ENCODE results near the gene GTF2F2.

The GTF2F2 gene

GRCh38 chr13:45305079-45305478, 184.8 kb downstream of the GTF2F2 start:
- H3K27me3 ChIP-seq (ENCODE audit: control insufficient read depth, insufficient read depth, low read length) = no peaks in the 10 kb centered on the region
- H3K27ac ChIP-seq (ENCODE audit: low read depth, low read length) = peak overlapping the region; percentile 80
- no peaks in the 10 kb centered on the region for H3K36me3 ChIP-seq (ENCODE audit: control insufficient read depth, insufficient read depth, low read length)
- peaks cover 3% of the 10 kb centered on the region for H3K4me1 ChIP-seq (ENCODE audit: control insufficient read depth, insufficient read depth, low read length)
- no peak overlapping the region for H3K4me3 ChIP-seq (ENCODE audit: low read length)
- H3K9ac ChIP-seq (ENCODE audit: low read length) = no peak overlapping the region

GRCh38 chr13:45306966-45307365, 186.7 kb downstream of the GTF2F2 start:
- no peak overlapping the region for H3K9ac ChIP-seq (ENCODE audit: low read length)
- H3K27ac ChIP-seq (ENCODE audit: low read depth, low read length) = no peak overlapping the region
- no peak overlapping the region for H3K4me3 ChIP-seq (ENCODE audit: low read length)
- H3K27me3 ChIP-seq (ENCODE audit: control insufficient read depth, insufficient read depth, low read length) = no peaks in the 10 kb centered on the region
- H3K4me1 ChIP-seq (ENCODE audit: control insufficient read depth, insufficient read depth, low read length) = peaks cover 6% of the 10 kb centered on the region
- no peaks in the 10 kb centered on the region for H3K36me3 ChIP-seq (ENCODE audit: control insufficient read depth, insufficient read depth, low read length)

GRCh38 chr13:45310341-45311131, 190.2 kb downstream of the GTF2F2 start:
- peaks cover 3% of the 10 kb centered on the region for H3K4me1 ChIP-seq (ENCODE audit: control insufficient read depth, insufficient read depth, low read length)
- H3K27me3 ChIP-seq (ENCODE audit: control insufficient read depth, insufficient read depth, low read length) = no peaks in the 10 kb centered on the region
- H3K9ac ChIP-seq (ENCODE audit: low read length) = no peak overlapping the region
- H3K36me3 ChIP-seq (ENCODE audit: control insufficient read depth, insufficient read depth, low read length) = no peaks in the 10 kb centered on the region
- H3K4me3 ChIP-seq (ENCODE audit: low read length) = peak overlapping the region; percentile 69
- no peak overlapping the region for H3K27ac ChIP-seq (ENCODE audit: low read depth, low read length)

GRCh38 chr13:45314822-45315221, 194.5 kb downstream of the GTF2F2 start:
- H3K4me1 ChIP-seq (ENCODE audit: control insufficient read depth, insufficient read depth, low read length) = peaks cover 3% of the 10 kb centered on the region
- H3K9ac ChIP-seq (ENCODE audit: low read length) = no peak overlapping the region
- no peak overlapping the region for H3K4me3 ChIP-seq (ENCODE audit: low read length)
- no peak overlapping the region for H3K27ac ChIP-seq (ENCODE audit: low read depth, low read length)
- no peaks in the 10 kb centered on the region for H3K36me3 ChIP-seq (ENCODE audit: control insufficient read depth, insufficient read depth, low read length)
- no peaks in the 10 kb centered on the region for H3K27me3 ChIP-seq (ENCODE audit: control insufficient read depth, insufficient read depth, low read length)

- Histone ChIP-seq H3K4me3 (ENCODE audit: low read length) (no peak overlapping the region), H3K4me1 (ENCODE audit: control insufficient read depth, insufficient read depth, low read length) (peaks cover 3% of the 10 kb centered on the region), H3K9ac (ENCODE audit: low read length) (no peak overlapping the region), H3K27ac (ENCODE audit: low read depth, low read length) (no peak overlapping the region), H3K27me3 (ENCODE audit: control insufficient read depth, insufficient read depth, low read length) (no peaks in the 10 kb centered on the region), H3K36me3 (ENCODE audit: control insufficient read depth, insufficient read depth, low read length) (no peaks in the 10 kb centered on the region)
Measured at GRCh38 chr13:45315520-45316167, 195.3 kb downstream of the GTF2F2 start.

GRCh38 chr13:45316338-45316737, 196.0 kb downstream of the GTF2F2 start:
- no peaks in the 10 kb centered on the region for H3K27me3 ChIP-seq (ENCODE audit: control insufficient read depth, insufficient read depth, low read length)
- H3K4me3 ChIP-seq (ENCODE audit: low read length) = no peak overlapping the region
- H3K9ac ChIP-seq (ENCODE audit: low read length) = no peak overlapping the region
- no peaks in the 10 kb centered on the region for H3K4me1 ChIP-seq (ENCODE audit: control insufficient read depth, insufficient read depth, low read length)
- H3K36me3 ChIP-seq (ENCODE audit: control insufficient read depth, insufficient read depth, low read length) = no peaks in the 10 kb centered on the region
- H3K27ac ChIP-seq (ENCODE audit: low read depth, low read length) = no peak overlapping the region

GRCh38 chr13:45316996-45317395, 196.7 kb downstream of the GTF2F2 start:
- Histone ChIP-seq H3K27ac (ENCODE audit: low read depth, low read length) (no peak overlapping the region), H3K27me3 (ENCODE audit: control insufficient read depth, insufficient read depth, low read length) (no peaks in the 10 kb centered on the region), H3K4me3 (ENCODE audit: low read length) (no peak overlapping the region), H3K9ac (ENCODE audit: low read length) (no peak overlapping the region), H3K36me3 (ENCODE audit: control insufficient read depth, insufficient read depth, low read length) (no peaks in the 10 kb centered on the region), H3K4me1 (ENCODE audit: control insufficient read depth, insufficient read depth, low read length) (no peaks in the 10 kb centered on the region)

- no peak overlapping the region for H3K4me3 ChIP-seq (ENCODE audit: low read length)
- no peaks in the 10 kb centered on the region for H3K36me3 ChIP-seq (ENCODE audit: control insufficient read depth, insufficient read depth, low read length)
- H3K27me3 ChIP-seq (ENCODE audit: control insufficient read depth, insufficient read depth, low read length) = no peaks in the 10 kb centered on the region
- no peak overlapping the region for H3K9ac ChIP-seq (ENCODE audit: low read length)
- H3K4me1 ChIP-seq (ENCODE audit: control insufficient read depth, insufficient read depth, low read length) = peaks cover 4% of the 10 kb centered on the region
- no peak overlapping the region for H3K27ac ChIP-seq (ENCODE audit: low read depth, low read length)
Measured at GRCh38 chr13:45320876-45321629, 200.7 kb downstream of the GTF2F2 start.

GRCh38 chr13:45325806-45326205, 205.5 kb downstream of the GTF2F2 start:
- no peak overlapping the region for H3K9ac ChIP-seq (ENCODE audit: low read length)
- H3K27ac ChIP-seq (ENCODE audit: low read depth, low read length) = no peak overlapping the region
- peaks cover 4% of the 10 kb centered on the region for H3K4me1 ChIP-seq (ENCODE audit: control insufficient read depth, insufficient read depth, low read length)
- no peak overlapping the region for H3K4me3 ChIP-seq (ENCODE audit: low read length)
- H3K27me3 ChIP-seq (ENCODE audit: control insufficient read depth, insufficient read depth, low read length) = no peaks in the 10 kb centered on the region
- no peaks in the 10 kb centered on the region for H3K36me3 ChIP-seq (ENCODE audit: control insufficient read depth, insufficient read depth, low read length)

- no peaks in the 10 kb centered on the region for H3K36me3 ChIP-seq (ENCODE audit: control insufficient read depth, insufficient read depth, low read length)
- no peaks in the 10 kb centered on the region for H3K27me3 ChIP-seq (ENCODE audit: control insufficient read depth, insufficient read depth, low read length)
- no peak overlapping the region for H3K4me3 ChIP-seq (ENCODE audit: low read length)
- H3K9ac ChIP-seq (ENCODE audit: low read length) = no peak overlapping the region
- H3K4me1 ChIP-seq (ENCODE audit: control insufficient read depth, insufficient read depth, low read length) = peaks cover 4% of the 10 kb centered on the region
- H3K27ac ChIP-seq (ENCODE audit: low read depth, low read length) = no peak overlapping the region
Measured at GRCh38 chr13:45327253-45327955, 207.1 kb downstream of the GTF2F2 start.

- no peak overlapping the region for H3K9ac ChIP-seq (ENCODE audit: low read length)
- no peak overlapping the region for H3K27ac ChIP-seq (ENCODE audit: low read depth, low read length)
- no peaks in the 10 kb centered on the region for H3K36me3 ChIP-seq (ENCODE audit: control insufficient read depth, insufficient read depth, low read length)
- no peaks in the 10 kb centered on the region for H3K27me3 ChIP-seq (ENCODE audit: control insufficient read depth, insufficient read depth, low read length)
- peaks cover 4% of the 10 kb centered on the region for H3K4me1 ChIP-seq (ENCODE audit: control insufficient read depth, insufficient read depth, low read length)
- H3K4me3 ChIP-seq (ENCODE audit: low read length) = no peak overlapping the region
Measured at GRCh38 chr13:45328661-45329111, 208.4 kb downstream of the GTF2F2 start.

GRCh38 chr13:45331123-45331619, 210.9 kb downstream of the GTF2F2 start:
- no peaks in the 10 kb centered on the region for H3K27me3 ChIP-seq (ENCODE audit: control insufficient read depth, insufficient read depth, low read length)
- no peak overlapping the region for H3K4me3 ChIP-seq (ENCODE audit: low read length)
- H3K9ac ChIP-seq (ENCODE audit: low read length) = no peak overlapping the region
- no peaks in the 10 kb centered on the region for H3K4me1 ChIP-seq (ENCODE audit: control insufficient read depth, insufficient read depth, low read length)
- H3K36me3 ChIP-seq (ENCODE audit: control insufficient read depth, insufficient read depth, low read length) = peaks cover 6% of the 10 kb centered on the region
- H3K27ac ChIP-seq (ENCODE audit: low read depth, low read length) = no peak overlapping the region
